Urothelium cell line (cell line): ENCODE results near the gene FAXDC2.
"Not testable (repeated sequence)": the region's sequence is repeated elsewhere in the genome, so short reads cannot be mapped to it uniquely, and the experiment has no call there.

Source experiments
- DNase-seq: peaks from one replicate; pipeline ENCODE4 v3.0.0; 2011; ENCODE audit warnings: low spot score, mixed read lengths
- FAIRE-seq: peaks from 2 replicates; lab custom pipeline; 2011; peaks lifted over from hg19 to GRCh38; lab: Jason Lieb, UNC

The FAXDC2 gene

GRCh38 chr5:154862766-154863165 is 12.4 kb upstream of the FAXDC2 start:
- no peak for DNase-seq
- no peak for FAIRE-seq

GRCh38 chr5:154861946-154862345 is 11.5 kb upstream of the FAXDC2 start:
- no peak for DNase-seq
- no peak for FAIRE-seq

- DNase-seq (no peak), FAIRE-seq (no peak)
Measured at GRCh38 chr5:154860765-154861164, 10.4 kb upstream of the FAXDC2 start.

GRCh38 chr5:154860123-154860522 is 9.7 kb upstream of the FAXDC2 start:
- DNase-seq (no peak), FAIRE-seq (no peak)

GRCh38 chr5:154858972-154859871 is 8.8 kb upstream of the FAXDC2 start:
- no peak for FAIRE-seq
- DNase-seq = no peak

- DNase-seq (peak; percentile 92), FAIRE-seq (no peak)
Measured at GRCh38 chr5:154858297-154858971, 8.0 kb upstream of the FAXDC2 start, which contains the start of gene CNOT8. Gene CNOT8, plus strand, starts transcription at chr5:154858627. Its CDS starts 4,652 bp downstream, at chr5:154863279.

GRCh38 chr5:154857530-154858296 is 7.3 kb upstream of the FAXDC2 start:
- peak; percentile 94 for DNase-seq
- no peak for FAIRE-seq

- no peak for FAIRE-seq
- DNase-seq = no peak
Measured at GRCh38 chr5:154851351-154851750, 948 bp upstream of the FAXDC2 start.

- DNase-seq = no peak
- FAIRE-seq = no peak
Measured at GRCh38 chr5:154849791-154850201, 607 bp downstream of the FAXDC2 start.

GRCh38 chr5:154849264-154849785 is 1.1 kb downstream of the FAXDC2 start:
- FAIRE-seq (no peak), DNase-seq (no peak)

- DNase-seq (no peak), FAIRE-seq (no peak)
Measured at GRCh38 chr5:154844809-154845208, 5.6 kb downstream of the FAXDC2 start.

GRCh38 chr5:154842689-154843530 is 7.5 kb downstream of the FAXDC2 start:
- no peak for DNase-seq
- no peak for FAIRE-seq

- FAIRE-seq = no peak
- no peak for DNase-seq
Measured at GRCh38 chr5:154841273-154841661, 9.1 kb downstream of the FAXDC2 start.

GRCh38 chr5:154840435-154841272 is 9.7 kb downstream of the FAXDC2 start:
- FAIRE-seq (no peak), DNase-seq (no peak)

GRCh38 chr5:154837009-154837901 is 13.1 kb downstream of the FAXDC2 start:
- DNase-seq (no peak), FAIRE-seq (no peak)

GRCh38 chr5:154836225-154836624 is 14.2 kb downstream of the FAXDC2 start:
- DNase-seq (no peak), FAIRE-seq (no peak)

GRCh38 chr5:154835701-154836052 is 14.7 kb downstream of the FAXDC2 start:
- not testable (repeated sequence) for FAIRE-seq, DNase-seq

- DNase-seq (no peak), FAIRE-seq (no peak)
Measured at GRCh38 chr5:154834053-154834452, 16.4 kb downstream of the FAXDC2 start.
